DMS153 treated with DMSO at 0.1 percent for 48 hours (cell line): ENCODE data around the gene TCP11.
A peak's percentile ranks its signal among the peaks of the same experiment; 100 is the strongest.

Experiments used
- DNase-seq: peaks from one replicate; lab custom pipeline; 2025; ENCODE audit not compliant: unreplicated experiment; lab: John Stamatoyannopoulos, UW

The TCP11 gene

GRCh38 chr6:35173427-35174087, 32.4 kb upstream of the TCP11 start:
- no peak for DNase-seq

- DNase-seq, result no peak
Observed at GRCh38 chr6:35173044-35173426, 31.9 kb upstream of the TCP11 start.

- no peak for DNase-seq
Observed at GRCh38 chr6:35170891-35171290, 29.8 kb upstream of the TCP11 start.

- no peak for DNase-seq
Observed at GRCh38 chr6:35170166-35170565, 29.0 kb upstream of the TCP11 start.

- no peak for DNase-seq
Observed at GRCh38 chr6:35168461-35168861, 27.3 kb upstream of the TCP11 start.

- DNase-seq, result no peak
Observed at GRCh38 chr6:35167505-35167904, 26.4 kb upstream of the TCP11 start.

GRCh38 chr6:35166520-35166919, 25.4 kb upstream of the TCP11 start:
- DNase-seq, result peak; percentile 55

GRCh38 chr6:35166116-35166515, 25.0 kb upstream of the TCP11 start:
- DNase-seq, result no peak

GRCh38 chr6:35165630-35166071, 24.5 kb upstream of the TCP11 start:
- DNase-seq, result peak; percentile 48

GRCh38 chr6:35164868-35165267, 23.7 kb upstream of the TCP11 start:
- no peak for DNase-seq

- no peak for DNase-seq
Observed at GRCh38 chr6:35164277-35164676, 23.1 kb upstream of the TCP11 start.

GRCh38 chr6:35163836-35164235, 22.7 kb upstream of the TCP11 start:
- no peak for DNase-seq

- DNase-seq, result no peak
Observed at GRCh38 chr6:35161776-35162607, 20.9 kb upstream of the TCP11 start.

- DNase-seq, result no peak
Observed at GRCh38 chr6:35161266-35161665, 20.1 kb upstream of the TCP11 start.

GRCh38 chr6:35160642-35161041, 19.5 kb upstream of the TCP11 start:
- DNase-seq, result no peak

- DNase-seq, result no peak
Observed at GRCh38 chr6:35158520-35158919, 17.4 kb upstream of the TCP11 start.

GRCh38 chr6:35154947-35155346, 13.8 kb upstream of the TCP11 start:
- no peak for DNase-seq

- DNase-seq, result no peak
Observed at GRCh38 chr6:35154262-35154661, 13.1 kb upstream of the TCP11 start.

GRCh38 chr6:35152067-35152707, 11.0 kb upstream of the TCP11 start:
- no peak for DNase-seq

GRCh38 chr6:35151466-35151865, 10.3 kb upstream of the TCP11 start:
- no peak for DNase-seq

- no peak for DNase-seq
Observed at GRCh38 chr6:35149891-35150566, 8.9 kb upstream of the TCP11 start.
